ENCODE measurements around the gene SCN2A.
A peak's percentile ranks its signal among the peaks of the same experiment; 100 is the strongest.
"Not testable (repeated sequence)": the region's sequence is repeated elsewhere in the genome, so short reads cannot be mapped to it uniquely, and the experiment has no call there.

SCN2A gene

DNA sequence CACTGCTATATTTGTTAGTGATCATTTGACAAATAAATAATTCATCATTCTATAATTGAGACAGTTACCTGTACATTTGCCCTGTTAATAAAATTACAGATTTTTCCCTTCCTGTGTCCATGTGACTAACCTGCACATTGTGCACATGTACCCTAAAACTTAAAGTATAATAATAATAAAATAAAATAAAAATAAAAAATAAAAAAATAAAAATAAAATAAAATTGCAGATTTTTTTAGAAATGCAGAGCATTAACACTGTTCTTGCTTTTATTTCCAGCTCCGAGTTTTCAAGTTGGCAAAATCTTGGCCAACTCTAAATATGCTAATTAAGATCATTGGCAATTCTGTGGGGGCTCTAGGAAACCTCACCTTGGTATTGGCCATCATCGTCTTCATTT is 105.1 kb downstream of the SCN2A start:
- DNase-seq: not testable (repeated sequence)

GRCh38 chr2:165348441-165348840 is 109.2 kb downstream of the SCN2A start:
- no peak for DNase-seq

DNA sequence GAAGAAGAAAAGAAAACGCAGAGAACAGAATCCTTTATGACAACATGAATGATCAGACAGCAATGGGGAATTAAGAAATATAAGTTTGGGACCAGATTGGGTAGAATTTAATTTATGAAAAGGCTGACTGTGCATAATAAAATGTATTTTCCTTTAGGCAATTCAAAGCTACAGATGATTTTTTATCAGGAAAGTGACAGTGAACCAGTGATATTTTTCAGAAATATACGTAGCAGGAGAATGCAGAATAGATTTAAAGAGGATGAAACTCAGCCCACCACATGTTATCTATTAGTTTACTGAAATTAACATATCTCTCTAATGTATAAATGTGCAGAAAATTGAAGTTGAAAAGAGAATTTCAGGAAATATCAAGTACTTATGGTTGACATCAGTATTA is 110.0 kb downstream of the SCN2A start:
- no peak for DNase-seq

- no peak for DNase-seq
Measured at GRCh38 chr2:165357758-165358157, 118.5 kb downstream of the SCN2A start.

GRCh38 chr2:165361514-165361913 is 122.3 kb downstream of the SCN2A start:
- no peak for DNase-seq

GRCh38 chr2:165369131-165369897 is 130.1 kb downstream of the SCN2A start:
- DNase-seq: no peak

- DNase-seq: no peak
Measured at GRCh38 chr2:165369898-165370296, 130.7 kb downstream of the SCN2A start.

DNA sequence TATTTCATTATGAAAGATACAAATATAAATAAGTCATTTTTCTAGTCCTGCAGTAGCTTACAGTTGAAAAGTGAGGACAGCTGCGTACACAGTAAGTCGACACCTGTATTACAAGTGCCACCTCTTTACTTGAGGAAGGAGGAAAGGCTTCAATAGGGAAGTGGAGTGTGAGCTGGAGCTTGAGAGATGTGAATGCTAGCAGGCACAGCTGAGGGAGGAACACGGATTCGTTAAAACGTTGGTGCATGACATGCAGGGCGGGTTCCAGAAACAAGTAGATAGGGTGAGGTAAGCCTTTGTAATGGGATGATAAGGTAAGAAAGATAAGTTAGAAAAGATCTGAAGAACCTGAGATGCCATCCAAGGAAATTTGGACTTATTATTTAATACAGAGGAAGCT is 132.1 kb downstream of the SCN2A start:
- no peak for DNase-seq

- DNase-seq: no peak
Measured at GRCh38 chr2:165373278-165374010, 134.2 kb downstream of the SCN2A start.

DNA sequence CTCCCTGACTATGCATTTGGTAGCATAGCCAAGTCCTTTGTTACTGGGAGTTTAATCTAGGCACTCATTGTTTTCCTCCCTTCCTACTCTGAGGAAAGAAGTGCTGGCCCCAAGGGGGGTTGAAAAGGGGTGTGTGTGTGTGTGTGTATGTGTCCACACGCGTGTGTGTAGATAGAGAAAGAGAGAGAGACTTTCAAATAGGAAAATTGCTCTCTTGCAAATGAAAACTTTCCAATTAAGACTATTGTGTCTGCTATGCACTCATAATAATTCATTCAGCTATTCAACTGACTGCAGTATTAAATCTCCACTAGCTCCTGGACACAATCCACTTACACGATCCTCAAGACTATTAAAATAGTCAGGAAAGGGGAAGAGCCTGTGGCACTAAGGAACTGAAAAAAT is 137.4 kb downstream of the SCN2A start:
- DNase-seq: no peak

DNA sequence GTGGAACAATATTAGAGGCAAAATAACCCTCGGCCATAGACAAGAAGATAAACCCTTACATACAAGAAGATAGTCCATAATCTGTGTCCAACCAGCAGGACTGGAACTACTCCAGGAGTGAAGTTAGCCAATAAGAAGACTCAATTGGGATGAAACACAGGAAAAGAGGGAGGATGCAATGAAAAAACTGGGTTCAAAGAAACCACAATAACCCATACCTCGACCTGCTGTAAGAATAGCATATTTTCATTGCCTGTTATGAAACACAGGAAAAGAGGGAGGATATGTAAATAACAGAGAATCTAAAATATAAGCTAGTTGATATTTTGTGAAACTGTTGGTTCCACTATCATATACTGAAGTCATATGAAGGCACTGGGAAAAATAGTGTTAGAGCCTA is 143.1 kb downstream of the SCN2A start:
- no peak for DNase-seq

DNA sequence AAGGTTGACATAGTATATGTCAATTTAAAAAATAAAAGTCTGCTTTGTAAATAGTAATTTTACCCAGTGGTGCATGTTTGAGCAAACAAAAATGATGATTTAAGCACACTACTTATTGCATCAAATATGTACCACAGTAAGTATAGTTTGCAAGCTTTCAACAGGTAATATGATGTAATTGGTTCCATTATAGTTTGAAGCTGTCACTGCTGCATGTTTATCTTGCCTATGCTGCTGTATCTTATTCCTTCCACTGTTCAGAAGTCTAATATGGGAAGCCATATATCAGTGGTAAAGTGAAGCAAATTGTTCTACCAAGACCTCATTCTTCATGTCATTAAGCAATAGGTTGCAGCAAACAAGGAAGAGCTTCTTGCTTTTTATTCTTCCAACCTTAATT is 151.7 kb downstream of the SCN2A start:
- no peak for DNase-seq

GRCh38 chr2:165391791-165392190 is 152.6 kb downstream of the SCN2A start:
- DNase-seq: no peak

- not testable (repeated sequence) for DNase-seq
Measured at GRCh38 chr2:165398603-165399002, 159.4 kb downstream of the SCN2A start.

DNA sequence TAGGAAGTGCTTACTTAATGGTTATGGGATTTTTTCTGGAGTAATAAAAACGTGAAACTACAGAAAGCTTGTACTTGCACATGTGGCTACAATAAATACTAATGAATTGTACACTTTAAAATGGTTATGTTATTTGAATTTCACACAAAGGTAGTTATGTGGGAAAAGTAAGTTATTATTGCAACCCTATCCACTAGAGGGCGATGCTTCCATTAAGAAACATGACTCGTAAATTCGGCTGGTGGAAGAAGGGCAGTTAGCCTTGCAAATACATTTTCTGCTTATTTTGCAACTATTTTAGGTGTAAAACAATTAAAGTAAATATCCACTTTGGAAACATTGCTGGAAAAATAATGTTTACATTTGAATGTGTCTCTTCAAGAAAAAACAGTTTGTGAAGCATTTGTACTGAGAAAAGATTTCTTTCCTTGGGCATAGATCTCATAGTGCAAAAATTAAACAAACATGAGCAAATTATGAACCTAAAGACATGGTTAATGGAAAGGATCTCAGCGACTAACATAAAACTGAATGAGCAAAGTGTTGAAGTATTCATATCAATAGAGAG is 162.2 kb downstream of the SCN2A start:
- DNase-seq: peak in 1 of 2 donors; percentile 83

- no peak for DNase-seq
Measured at GRCh38 chr2:165402162-165402561, 162.9 kb downstream of the SCN2A start.

DNA sequence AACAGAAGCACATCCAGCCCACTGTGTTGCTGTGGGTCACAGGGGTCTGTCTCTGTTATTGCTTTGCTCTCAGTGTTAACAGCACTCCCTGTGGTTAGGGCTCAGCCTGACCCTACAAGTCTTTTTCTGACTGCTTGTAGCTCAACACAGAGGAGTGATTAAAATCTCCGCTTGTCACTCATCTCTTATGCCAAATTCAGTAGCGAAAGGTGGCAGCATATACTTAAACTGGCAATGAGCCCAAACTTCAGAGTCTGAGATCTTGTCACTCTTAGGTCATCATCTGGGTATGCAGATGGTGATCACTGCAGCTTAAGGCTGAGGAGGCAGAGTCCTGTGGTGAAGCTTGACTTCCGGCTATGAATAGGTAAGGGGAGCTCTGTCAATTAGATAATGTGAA is 167.0 kb downstream of the SCN2A start:
- no peak for DNase-seq

GRCh38 chr2:165407466-165407865 is 168.3 kb downstream of the SCN2A start:
- no peak for DNase-seq

GRCh38 chr2:165408186-165408585 is 169.0 kb downstream of the SCN2A start:
- DNase-seq: no peak

GRCh38 chr2:165410276-165410675 is 171.1 kb downstream of the SCN2A start:
- DNase-seq: no peak

DNA sequence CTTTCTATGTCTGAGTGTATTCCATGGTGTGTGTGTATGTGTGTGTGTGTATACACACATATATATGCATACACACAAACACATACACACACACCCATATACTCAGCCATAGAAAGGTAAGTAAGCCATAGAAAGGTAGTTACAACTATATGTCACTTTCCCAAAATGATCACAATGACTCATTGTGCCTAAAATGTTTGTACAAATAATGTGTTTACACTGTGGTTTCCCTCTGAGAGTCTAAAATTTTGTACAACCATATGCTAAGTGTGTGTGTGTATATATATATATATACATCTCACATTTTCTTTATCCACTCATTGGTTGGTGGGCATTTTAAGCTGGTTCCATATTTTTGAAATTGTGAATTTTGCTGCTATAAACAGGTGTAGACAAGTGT is 175.0 kb downstream of the SCN2A start:
- no peak for DNase-seq

DNA sequence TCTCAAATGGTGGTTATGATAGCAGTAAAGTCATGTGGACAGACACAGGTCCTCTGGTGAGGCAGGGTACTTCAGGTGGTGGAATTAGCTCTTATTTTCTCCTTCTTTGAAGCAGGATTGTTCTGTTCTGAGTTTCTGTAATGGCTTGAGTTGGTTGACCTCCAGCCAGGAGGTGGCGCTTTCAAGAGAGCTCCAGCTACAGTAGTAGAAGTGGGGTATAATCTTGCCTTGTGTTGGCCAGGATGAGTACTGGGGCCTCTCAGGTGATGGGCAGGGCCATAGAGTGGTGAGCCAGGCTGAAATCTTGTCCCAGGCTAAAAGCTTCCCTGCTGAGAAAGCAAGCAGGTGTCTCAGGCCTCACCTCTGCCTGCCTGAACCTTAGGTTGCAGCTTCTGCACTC is 177.8 kb downstream of the SCN2A start:
- no peak for DNase-seq

GRCh38 chr2:165420231-165420630 is 181.0 kb downstream of the SCN2A start:
- DNase-seq: no peak

GRCh38 chr2:165423081-165423480 is 183.9 kb downstream of the SCN2A start:
- no peak for DNase-seq
